Stimulated activated CD8-positive, alpha-beta memory T cell treated with anti-CD3 and anti-CD28 coated beads, Interleukin-15, amount 100 ng/mL, for 48 hours (primary cell): Measurements from ENCODE around the gene PDPK1.
"Not testable (repeated sequence)": the region's sequence is repeated elsewhere in the genome, so short reads cannot be mapped to it uniquely, and the experiment has no call there.

ENCODE experiments used
- DNase-seq, 2 donors: peaks; one replicate each; pipeline ENCODE4 v3.0.0-alpha.2; 2020; ENCODE audit warnings: low read depth in 2 of 2

Gene PDPK1

GRCh38 chr16:2587891-2588565 lies 50.2 kb downstream of the PDPK1 start:
- DNase-seq, result no peak

DNA sequence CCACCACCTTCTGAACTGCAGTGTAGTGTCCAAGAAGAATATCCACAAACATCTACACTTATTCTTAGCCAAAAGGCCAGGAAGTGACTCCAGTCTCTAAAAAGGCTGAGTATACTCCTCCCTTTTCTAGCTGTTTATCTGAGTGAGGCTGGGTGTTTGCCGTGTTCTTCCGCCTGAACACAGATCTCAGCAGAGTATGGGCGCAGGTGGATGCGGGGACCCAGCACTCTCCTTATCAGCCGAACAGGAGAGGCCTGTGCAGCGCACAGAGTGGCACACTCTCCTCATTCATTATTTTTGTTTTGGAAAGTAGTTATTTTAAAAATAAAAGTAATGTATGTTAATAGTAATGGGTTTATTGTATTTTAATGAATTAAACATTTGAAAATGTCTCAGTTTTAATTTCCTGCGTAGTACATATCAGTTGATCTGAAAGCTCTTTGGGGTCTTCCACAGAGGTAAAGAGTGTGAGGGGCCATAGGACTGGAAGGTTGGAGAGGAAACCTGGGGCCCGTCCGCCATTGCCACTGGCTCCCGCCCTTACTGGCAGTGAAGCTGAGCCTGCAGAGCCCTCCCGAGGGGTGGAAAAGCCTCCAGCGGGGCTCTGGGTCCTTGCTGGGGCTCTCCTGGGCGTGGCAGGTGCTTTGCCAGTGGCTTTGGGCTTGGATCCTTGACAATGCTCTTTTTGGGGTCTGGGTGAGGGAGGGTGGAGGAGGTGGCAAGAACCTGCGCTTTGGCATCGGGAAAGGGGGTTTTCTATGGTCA lies 53.8 kb downstream of the PDPK1 start:
- no peak for DNase-seq

DNA sequence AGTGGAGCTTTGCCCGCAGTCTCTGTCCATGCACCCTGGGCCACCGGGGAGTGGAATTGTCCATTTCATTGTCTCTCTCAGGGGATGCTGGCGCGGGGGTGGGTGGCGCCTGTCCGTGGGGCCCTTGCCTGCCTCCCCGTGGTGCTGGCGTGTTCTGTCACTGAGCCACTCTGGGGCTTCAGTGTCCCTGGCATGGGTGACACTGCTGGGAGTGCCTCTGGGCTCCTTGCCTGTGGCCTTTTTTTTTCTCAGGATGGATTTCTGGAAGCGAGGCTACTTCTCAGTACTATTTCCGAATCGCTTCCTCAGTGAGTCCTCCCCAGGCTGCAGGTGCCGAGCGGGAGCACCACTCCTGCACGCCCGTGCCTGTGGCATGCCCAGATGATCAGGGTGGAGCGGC lies 55.0 kb downstream of the PDPK1 start:
- DNase-seq, result no peak

DNA sequence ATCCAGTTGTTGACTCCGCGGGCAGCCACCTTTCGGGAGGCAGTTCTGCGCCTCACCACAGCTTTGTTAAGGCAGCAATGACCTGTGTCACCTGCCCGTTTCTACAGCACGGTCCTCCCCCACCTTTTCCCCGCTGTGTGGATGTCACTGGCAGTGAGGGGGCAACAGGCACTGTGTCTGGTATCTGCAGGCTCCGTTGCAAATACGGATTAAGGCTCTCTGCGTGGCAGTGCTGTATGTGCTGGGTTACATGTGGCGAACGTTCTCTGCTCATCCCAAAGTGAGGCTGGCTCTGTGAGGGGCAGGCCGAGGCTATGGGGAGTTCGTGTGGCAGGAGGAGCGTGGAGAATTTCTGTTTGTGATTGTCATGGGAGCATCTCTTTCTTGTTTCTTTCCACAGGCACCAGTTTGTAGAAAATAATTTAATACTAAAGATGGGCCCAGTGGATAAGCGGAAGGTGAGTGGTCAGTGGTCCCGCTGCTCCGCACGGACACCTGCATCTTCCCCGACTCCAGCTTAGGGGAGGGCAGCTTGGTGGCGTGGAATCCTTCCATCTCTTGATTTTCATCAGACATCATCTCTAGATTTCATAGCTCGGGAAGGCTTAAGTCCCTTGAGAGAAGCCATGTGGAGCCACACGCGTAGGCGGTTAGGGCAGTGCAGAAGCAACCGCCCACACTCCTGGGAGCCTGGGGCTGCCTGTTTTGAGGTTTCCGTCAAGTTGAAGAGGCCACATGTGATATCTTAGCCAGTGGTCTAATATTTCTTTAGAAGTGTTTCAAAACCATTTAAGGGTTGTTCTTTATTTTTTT lies 57.8 kb downstream of the PDPK1 start:
- no peak for DNase-seq

DNA sequence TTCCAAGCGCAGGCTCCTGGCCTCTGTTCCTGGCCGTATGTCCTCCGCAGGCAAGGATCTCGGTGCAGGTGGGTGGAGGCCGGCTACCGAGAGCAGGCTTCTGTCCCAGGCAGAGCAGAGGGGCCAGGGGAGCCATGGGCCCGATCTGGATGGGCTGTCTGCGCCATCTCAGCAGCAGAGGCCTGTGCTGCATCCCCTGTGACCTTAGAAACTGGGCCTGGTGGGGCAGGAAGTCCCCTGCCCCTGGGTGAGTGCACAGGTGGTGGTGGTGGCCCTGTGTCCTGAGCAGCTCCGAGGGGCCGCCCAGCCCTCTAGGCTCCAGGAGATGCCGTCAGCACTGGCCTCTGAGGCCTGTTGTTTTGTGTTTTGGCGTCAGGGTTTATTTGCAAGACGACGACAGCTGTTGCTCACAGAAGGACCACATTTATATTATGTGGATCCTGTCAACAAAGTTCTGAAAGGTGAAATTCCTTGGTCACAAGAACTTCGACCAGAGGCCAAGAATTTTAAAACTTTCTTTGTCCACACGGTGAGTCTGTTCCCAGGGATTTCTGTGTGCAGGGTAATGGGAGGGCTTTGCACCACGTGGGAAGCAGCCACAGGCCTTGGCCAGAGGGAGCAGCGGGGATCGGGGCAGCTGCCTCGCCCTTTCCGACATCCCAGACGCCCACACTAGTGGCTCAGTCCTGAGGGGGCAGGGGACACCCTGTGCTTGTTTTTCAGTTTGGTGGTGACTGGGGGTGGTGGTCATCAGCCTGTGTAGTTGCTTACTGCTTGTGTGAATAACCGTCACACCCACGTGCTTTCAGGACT lies 59.1 kb downstream of the PDPK1 start:
- DNase-seq, result no peak

GRCh38 chr16:2597560-2597902 lies 59.7 kb downstream of the PDPK1 start:
- DNase-seq, result no peak

DNA sequence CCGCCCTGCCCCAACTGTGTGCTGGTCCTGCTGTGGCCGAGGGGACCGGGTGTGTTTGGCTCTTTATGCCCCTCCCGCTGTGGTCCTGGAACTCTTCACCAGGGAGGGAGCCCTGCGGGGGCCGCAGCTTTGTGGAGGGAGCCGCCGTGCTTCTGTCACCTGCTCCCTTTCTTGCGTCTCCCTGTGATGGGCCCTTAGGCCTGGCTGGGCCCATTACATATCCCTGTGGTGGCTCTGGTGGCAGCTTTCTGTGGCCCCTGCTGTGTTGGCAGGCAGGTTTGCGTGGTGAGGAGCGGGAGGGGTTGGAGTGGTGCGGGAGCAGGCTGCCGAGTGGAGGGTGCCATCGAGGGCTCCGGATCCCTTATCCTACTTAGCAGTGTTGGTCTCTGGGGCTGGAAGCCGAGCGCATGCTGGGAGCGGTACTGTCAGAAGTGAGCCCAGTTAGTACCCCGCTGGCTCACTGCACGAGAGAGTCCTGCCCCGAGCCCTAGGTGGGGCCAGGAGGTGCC lies 60.4 kb downstream of the PDPK1 start:
- DNase-seq, result no peak

DNA sequence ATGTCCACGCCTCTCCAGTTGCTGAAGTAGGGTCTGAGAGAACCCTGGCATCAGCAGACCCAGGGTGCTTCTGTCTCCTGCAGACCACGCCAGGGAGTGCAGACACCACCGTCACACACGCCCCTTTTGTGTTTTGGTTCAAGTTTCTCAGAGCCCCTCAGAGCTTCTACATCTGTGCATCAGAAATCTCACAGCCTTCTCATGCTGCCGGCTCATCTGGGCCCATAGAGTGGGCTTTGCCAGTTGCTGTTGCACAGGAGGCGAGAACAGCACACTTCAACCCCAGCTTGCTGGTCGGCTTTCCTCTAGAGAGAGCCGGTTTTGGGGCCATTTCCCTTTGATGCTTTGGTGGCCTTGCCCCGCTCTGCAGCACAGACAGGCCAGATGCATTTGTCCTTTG lies 60.9 kb downstream of the PDPK1 start:
- no peak for DNase-seq

DNA sequence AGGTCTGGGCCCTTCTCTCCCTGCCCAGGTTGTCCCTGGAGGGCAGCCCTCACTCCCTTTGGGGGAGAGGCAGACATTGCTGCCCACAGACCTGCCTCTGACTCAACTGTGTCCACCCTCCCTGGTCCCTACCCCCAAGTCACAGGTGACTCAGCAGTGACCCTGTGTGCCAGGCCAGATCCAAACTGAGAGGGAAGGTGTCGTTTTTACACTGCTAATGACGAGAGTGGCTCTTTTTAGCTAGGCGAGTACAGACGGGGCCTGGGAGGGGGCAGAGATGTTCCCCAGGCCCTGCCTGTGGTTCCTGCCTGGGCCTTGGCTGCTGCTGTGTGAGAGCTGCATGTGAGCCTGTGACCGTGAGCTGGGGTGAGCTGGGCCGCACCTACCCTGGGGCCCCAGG lies 61.3 kb downstream of the PDPK1 start:
- DNase-seq, result not testable (repeated sequence)

- not testable (repeated sequence) for DNase-seq
Observed at GRCh38 chr16:2599785-2600184, 62.0 kb downstream of the PDPK1 start.

DNA sequence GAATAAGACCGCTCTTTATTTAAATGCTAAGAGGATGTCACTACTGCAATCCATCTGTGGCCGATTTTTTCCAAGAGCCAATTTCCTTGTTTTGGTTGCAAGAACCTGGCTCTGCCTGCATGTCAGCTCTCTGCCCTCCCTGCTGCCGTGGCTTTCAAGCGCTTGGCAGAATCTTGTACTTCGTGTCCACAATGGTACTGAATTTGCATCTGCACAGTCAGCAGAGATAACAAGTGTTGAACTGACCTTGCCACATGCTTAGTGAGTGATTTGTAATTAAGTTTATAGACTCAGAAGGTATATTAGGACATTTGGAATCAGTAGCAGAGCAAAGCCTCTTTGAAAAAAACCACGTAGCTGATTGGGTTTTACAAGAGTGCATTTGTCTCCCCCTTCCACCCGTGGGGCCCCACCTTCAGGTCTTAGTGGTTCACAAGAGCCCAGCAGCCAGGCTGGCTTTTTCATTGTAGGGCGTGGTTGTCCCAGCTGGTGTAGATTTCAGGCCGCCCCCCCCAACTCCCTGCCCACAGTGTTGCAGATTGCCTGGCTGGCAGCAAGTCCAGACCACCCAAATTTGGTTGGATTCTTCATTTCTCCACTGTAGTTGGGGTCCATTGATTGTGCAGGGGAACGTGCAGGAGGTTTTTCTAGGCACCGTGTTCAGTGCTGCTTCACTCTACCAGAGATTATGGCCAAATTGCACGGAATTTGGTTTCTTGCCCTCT lies 63.6 kb downstream of the PDPK1 start:
- not testable (repeated sequence) for DNase-seq

GRCh38 chr16:2602175-2602574 lies 64.4 kb downstream of the PDPK1 start:
- not testable (repeated sequence) for DNase-seq

DNA sequence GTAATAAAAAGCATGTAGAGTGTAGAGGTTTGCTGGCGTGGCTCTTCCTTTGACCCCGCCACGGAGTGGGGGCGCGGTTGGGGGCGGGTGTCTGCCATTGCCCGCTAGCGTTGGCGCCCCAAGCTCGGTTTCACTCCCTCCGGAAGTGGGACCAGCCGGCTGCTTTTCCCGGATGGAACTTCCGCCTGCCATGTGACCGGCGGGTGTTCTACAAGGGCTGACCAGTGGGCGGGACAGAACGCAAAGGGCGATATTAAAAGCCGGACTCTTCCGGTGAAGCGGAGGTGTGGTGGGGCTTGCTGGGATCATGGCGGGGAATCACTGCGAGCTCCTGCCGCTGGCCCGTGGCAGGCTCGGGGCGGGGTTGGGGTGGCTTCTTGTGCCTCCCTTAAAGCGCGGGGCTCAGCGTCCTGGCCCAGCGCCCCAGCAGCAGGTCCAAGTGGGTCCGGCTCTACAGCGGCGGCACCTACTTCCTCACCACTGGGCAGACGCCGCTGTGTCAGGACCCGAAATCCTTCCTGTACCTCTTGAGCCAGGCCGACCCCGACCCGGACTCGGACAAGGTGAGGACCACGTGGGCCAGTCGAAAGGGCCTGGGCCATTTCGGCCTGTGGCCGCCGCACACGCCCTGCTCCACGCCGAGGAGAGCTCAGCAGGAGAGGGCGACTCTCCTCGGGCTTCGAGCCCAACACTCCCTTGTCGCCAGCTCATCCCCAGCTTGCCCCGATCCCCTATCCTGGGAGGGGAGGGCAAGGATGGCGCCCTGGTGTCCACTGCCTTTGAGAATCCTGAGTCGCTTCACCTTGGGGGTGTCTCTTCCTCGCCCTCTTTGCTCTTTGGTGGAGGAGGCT lies 65.6 kb downstream of the PDPK1 start:
- DNase-seq, result peak; percentile 87 to 91

- not testable (repeated sequence) for DNase-seq
Observed at GRCh38 chr16:2604016-2604369, 66.2 kb downstream of the PDPK1 start.

GRCh38 chr16:2606820-2607219 lies 69.0 kb downstream of the PDPK1 start:
- DNase-seq, result not testable (repeated sequence)

- not testable (repeated sequence) for DNase-seq
Observed at GRCh38 chr16:2609345-2609744, 71.5 kb downstream of the PDPK1 start.

- no peak for DNase-seq
Observed at GRCh38 chr16:2609827-2610470, 72.1 kb downstream of the PDPK1 start.

DNA sequence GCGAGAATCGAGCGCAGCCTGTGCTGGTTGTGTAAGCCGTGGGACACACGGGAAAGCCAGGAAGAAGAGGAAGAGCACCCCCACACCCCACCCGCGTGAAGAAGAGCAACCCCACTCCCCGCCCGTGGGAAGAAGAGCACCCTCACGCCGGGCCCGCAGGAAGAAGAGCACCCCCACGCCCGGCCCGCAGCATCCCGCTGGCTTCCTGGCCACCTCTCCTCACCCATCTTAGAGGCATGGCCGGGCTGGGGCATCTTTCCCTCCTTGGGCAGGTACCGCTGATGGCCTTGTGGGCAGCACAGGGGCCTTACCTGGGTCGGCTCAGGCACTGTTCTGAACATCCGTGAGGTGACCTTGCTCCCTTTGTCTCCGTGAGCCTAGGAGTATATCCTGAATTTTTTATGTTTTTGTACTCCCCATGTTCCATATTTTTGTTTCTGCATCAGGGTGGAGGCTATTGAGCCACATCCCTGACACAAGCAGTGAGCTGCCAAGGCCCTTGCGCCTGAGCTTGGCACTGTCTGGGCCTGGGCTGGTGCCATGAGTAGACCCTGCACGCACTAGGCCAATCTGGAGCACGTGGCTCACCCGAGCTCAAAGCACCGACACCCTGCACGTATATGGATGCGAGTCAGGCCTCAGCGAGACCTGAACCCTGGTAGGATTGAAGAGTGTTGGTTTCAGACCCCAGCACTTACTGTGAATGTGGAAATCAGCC lies 73.1 kb downstream of the PDPK1 start:
- no peak for DNase-seq

DNA sequence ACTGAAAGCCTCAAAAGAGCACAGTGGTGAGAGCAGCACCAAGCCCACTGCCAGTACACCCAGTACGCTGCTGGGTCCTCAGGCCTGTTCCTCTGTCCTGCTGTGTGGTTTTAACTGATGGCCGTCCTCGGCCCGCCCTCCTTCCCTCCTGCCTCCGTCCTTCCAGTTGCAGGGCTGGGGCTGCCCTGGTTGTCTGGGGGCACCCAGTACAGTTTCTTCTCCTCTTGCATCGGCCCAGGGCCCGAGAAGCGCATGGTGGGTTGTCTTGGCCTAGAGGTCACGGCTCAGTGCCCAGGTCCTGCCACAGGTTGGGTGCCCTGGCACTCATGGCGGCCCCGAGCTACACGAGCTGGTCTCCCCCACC lies 73.7 kb downstream of the PDPK1 start:
- no peak for DNase-seq
